Endothelial cell (in vitro differentiated cells): Measurements from ENCODE around the gene MAN2B2. TPM values are rescaled to one million over a fixed set of nuclear protein-coding genes. Genes with fewer than 3 reads are reported as not detected.

Experiments used
- DNase-seq: peaks from one replicate; pipeline ENCODE4 v3.0.0; 2021; ENCODE audit warnings: low spot score
- H3K27ac Mint-ChIP-seq: one replicate; pipeline ENCODE4 v1.8.0; 2021; ENCODE audit warnings: mixed read lengths, inconsistent platforms; ENCODE audit not compliant: unreplicated experiment
- H3K27me3 Mint-ChIP-seq: one replicate; pipeline ENCODE4 v1.8.0; 2021; ENCODE audit warnings: mild to moderate bottlenecking, moderate library complexity, mixed read lengths, inconsistent platforms; ENCODE audit not compliant: unreplicated experiment
- H3K36me3 Mint-ChIP-seq: one replicate; pipeline ENCODE4 v1.8.0; 2021; ENCODE audit warnings: mild to moderate bottlenecking, low read depth, mixed read lengths, inconsistent platforms; ENCODE audit not compliant: unreplicated experiment
- H3K4me1 Mint-ChIP-seq: one replicate; pipeline ENCODE4 v1.8.0; 2021; ENCODE audit warnings: mild to moderate bottlenecking, mixed read lengths, inconsistent platforms; ENCODE audit not compliant: unreplicated experiment
- H3K4me3 Mint-ChIP-seq: one replicate; pipeline ENCODE4 v1.8.0; 2021; ENCODE audit warnings: mild to moderate bottlenecking, mixed read lengths, inconsistent platforms; ENCODE audit not compliant: unreplicated experiment
- H3K9me3 Mint-ChIP-seq: one replicate; pipeline ENCODE4 v1.8.0; 2021; ENCODE audit warnings: mixed read lengths, inconsistent platforms; ENCODE audit not compliant: unreplicated experiment
- total RNA-seq: library from RNA; stranded (reverse); fragmentation: NEBNext Ultra II Directional; extraction: Animal tissue kit (Norgen Biotek cat#: 25700); gene quantifications from one replicate; pipeline ENCODE4 v1.2.1, GENCODE V29; 2021; ENCODE audit not compliant: unreplicated experiment
- TF ChIP-seq, protein P1 (sequence below): fragments of 200-600 bp; sonication (generic); IDR thresholded peaks from one replicate; pipeline ENCODE4 v1.5.0; 2021; ENCODE audit warnings: antibody characterized with exemption; ENCODE audit not compliant: unreplicated experiment

The MAN2B2 gene
- total RNA-seq, 1 donor from 2014 or later, result 12.5 TPM

DNA sequence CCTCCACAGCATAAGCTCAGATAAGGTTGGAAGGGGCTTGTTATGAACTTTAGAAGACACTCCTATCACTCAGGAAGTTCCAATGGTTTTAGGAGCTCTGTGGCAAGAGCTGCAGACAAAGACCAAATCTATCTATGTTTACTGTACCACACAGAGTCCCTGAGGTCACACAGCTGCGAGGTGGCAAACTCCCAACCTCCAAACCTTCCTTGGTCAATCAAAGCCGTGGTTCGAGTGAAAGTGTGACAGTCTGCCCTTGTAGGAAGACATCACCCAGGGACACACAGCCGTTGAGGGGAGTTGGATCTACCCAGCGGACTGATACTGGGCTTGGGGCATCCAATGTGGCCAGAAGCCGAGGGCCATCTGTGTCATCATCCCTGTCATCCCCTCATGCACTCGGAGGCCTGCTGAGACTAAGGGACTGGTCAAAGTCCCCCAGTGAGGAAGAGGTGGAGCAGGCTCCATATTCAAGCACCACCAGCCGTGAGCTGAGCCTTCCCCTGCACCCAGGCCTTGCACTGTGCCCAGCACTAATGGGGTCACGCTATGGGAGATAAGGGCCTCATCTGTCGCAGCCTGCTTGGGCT, 26.8 kb downstream of the MAN2B2 start:
- TF ChIP-seq, protein P1, sequence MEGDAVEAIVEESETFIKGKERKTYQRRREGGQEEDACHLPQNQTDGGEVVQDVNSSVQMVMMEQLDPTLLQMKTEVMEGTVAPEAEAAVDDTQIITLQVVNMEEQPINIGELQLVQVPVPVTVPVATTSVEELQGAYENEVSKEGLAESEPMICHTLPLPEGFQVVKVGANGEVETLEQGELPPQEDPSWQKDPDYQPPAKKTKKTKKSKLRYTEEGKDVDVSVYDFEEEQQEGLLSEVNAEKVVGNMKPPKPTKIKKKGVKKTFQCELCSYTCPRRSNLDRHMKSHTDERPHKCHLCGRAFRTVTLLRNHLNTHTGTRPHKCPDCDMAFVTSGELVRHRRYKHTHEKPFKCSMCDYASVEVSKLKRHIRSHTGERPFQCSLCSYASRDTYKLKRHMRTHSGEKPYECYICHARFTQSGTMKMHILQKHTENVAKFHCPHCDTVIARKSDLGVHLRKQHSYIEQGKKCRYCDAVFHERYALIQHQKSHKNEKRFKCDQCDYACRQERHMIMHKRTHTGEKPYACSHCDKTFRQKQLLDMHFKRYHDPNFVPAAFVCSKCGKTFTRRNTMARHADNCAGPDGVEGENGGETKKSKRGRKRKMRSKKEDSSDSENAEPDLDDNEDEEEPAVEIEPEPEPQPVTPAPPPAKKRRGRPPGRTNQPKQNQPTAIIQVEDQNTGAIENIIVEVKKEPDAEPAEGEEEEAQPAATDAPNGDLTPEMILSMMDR, result no peak
- peaks cover 4% of the 10 kb centered on the region for H3K27me3 Mint-ChIP-seq
- DNase-seq, result no peak
- H3K36me3 Mint-ChIP-seq, result peaks cover 12% of the 10 kb centered on the region
- H3K27ac Mint-ChIP-seq, result no peak overlapping the region
- no peak overlapping the region for H3K4me3 Mint-ChIP-seq
- no peaks in the 10 kb centered on the region for H3K9me3 Mint-ChIP-seq
- H3K4me1 Mint-ChIP-seq, result no peaks in the 10 kb centered on the region

- Mint-ChIP-seq H3K27ac (no peak overlapping the region), H3K9me3 (no peaks in the 10 kb centered on the region), H3K36me3 (peaks cover 12% of the 10 kb centered on the region)
Measured at GRCh38 chr4:6602289-6602688, 27.3 kb downstream of the MAN2B2 start.

GRCh38 chr4:6603128-6603527, 28.1 kb downstream of the MAN2B2 start:
- no peak for DNase-seq
- Mint-ChIP-seq H3K27me3 (peaks cover 4% of the 10 kb centered on the region), H3K4me1 (no peaks in the 10 kb centered on the region), H3K9me3 (no peaks in the 10 kb centered on the region), H3K36me3 (peaks cover 12% of the 10 kb centered on the region), H3K4me3 (no peak overlapping the region), H3K27ac (no peak overlapping the region)
- TF ChIP-seq, protein P1, result no peak

More at GRCh38 chr4:6602289-6602688, 27.3 kb downstream of the MAN2B2 start:
- TF ChIP-seq, protein P1, result no peak
- Mint-ChIP-seq H3K4me3 (no peak overlapping the region), H3K27me3 (peaks cover 4% of the 10 kb centered on the region), H3K4me1 (no peaks in the 10 kb centered on the region)
- no peak for DNase-seq

DNA sequence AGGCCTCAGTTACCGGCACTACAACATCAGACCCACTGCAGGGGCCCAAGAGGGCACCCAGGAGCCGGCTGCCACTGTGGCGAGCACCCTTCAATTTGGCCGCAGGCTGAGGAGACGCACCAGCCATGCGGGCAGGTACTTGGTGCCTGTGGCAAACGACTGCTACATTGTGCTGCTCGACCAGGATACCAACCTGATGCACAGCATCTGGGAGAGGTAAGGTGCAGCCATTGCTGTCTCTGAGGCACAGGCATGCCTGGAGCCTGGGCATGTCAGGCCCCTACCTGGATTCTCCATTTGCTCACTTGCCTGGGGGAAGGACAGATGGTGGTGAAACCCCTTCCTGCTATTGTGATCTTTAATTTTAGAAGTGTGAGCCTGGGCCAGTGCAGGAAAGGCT, 30.1 kb downstream of the MAN2B2 start:
- TF ChIP-seq, protein P1, result no peak
- Mint-ChIP-seq H3K27ac (no peak overlapping the region), H3K4me3 (no peak overlapping the region), H3K27me3 (peaks cover 4% of the 10 kb centered on the region), H3K36me3 (peaks cover 12% of the 10 kb centered on the region), H3K9me3 (no peaks in the 10 kb centered on the region), H3K4me1 (no peaks in the 10 kb centered on the region)
- no peak for DNase-seq

DNA sequence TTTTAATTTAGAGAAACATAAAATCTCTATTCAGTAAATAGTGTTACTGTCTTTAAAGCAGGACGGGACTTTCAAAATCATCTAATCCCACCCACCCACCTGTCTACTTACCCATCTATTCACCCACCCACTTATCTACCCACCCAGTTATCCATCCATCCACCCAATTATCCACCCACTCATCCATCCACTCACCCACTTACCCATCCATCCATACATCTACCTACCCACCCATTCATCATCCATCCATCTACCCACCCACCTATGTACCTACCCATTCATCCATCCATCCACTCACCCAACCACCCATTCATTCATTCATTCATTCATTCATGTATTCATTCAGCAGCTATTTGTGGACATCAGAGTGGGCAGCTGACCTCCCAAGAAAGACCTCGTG, 30.6 kb downstream of the MAN2B2 start:
- no peaks in the 10 kb centered on the region for H3K9me3 Mint-ChIP-seq
- H3K27me3 Mint-ChIP-seq, result peaks cover 4% of the 10 kb centered on the region
- DNase-seq, result no peak
- peaks cover 12% of the 10 kb centered on the region for H3K36me3 Mint-ChIP-seq
- no peaks in the 10 kb centered on the region for H3K4me1 Mint-ChIP-seq
- H3K4me3 Mint-ChIP-seq, result no peak overlapping the region
- TF ChIP-seq, protein P1, result no peak
- H3K27ac Mint-ChIP-seq, result no peak overlapping the region
